DOHH2 (cell line): ENCODE data around the gene P3H1.
A peak's percentile ranks its signal among the peaks of the same experiment; 100 is the strongest.

Experiments
- H3F3A ChIP-seq: fragments of 200-600 bp; sonication (generic), shearing (Covaris generic); 2 replicates; pipeline ENCODE4 v1.6.0; 2016; ENCODE audit warnings: antibody characterized with exemption, mild to moderate bottlenecking; ENCODE audit not compliant: control insufficient read depth, insufficient read depth
- H3K27ac ChIP-seq: fragments of 200-600 bp; sonication (generic); 2 replicates; pipeline ENCODE4 v1.5.1; 2014; ENCODE audit warnings: low read depth, mild to moderate bottlenecking, low read length, moderate library complexity
- H3K27me3 ChIP-seq: fragments of 200-600 bp; sonication (generic); 2 replicates; pipeline ENCODE4 v1.6.1; 2014; ENCODE audit warnings: mild to moderate bottlenecking, low read length, mixed read lengths; ENCODE audit not compliant: control insufficient read depth
- H3K36me3 ChIP-seq: fragments of 200-600 bp; sonication (generic); 2 replicates; pipeline ENCODE4 v1.6.1; 2014; ENCODE audit warnings: mild to moderate bottlenecking, low read length, moderate library complexity, mixed read lengths; ENCODE audit not compliant: control insufficient read depth
- H3K4me1 ChIP-seq: fragments of 200-600 bp; sonication (generic); 2 replicates; pipeline ENCODE4 v1.6.1; 2014; ENCODE audit warnings: mild to moderate bottlenecking, low read length, mixed read lengths; ENCODE audit not compliant: control insufficient read depth
- H3K4me2 ChIP-seq: fragments of 200-600 bp; sonication (generic); 2 replicates; pipeline ENCODE4 v1.6.0; 2014; ENCODE audit warnings: mild to moderate bottlenecking, low read length, moderate library complexity
- H3K4me3 ChIP-seq: fragments of 200-600 bp; sonication (generic); 2 replicates; pipeline ENCODE4 v1.5.1; 2014; ENCODE audit warnings: mild to moderate bottlenecking, low read length, mixed read lengths
- H3K79me2 ChIP-seq: fragments of 200-600 bp; sonication (generic); 2 replicates; pipeline ENCODE4 v1.6.1; 2014; ENCODE audit warnings: mild to moderate bottlenecking, low read length, mixed read lengths; ENCODE audit not compliant: control insufficient read depth
- H3K9me2 ChIP-seq: fragments of 200-600 bp; sonication (generic); replicated peaks from 2 replicates; pipeline ENCODE4 v1.6.1; 2014; ENCODE audit warnings: mild to moderate bottlenecking, low read length, mixed read lengths; ENCODE audit not compliant: control insufficient read depth
- H3K9me3 ChIP-seq: fragments of 200-600 bp; sonication (generic); 2 replicates; pipeline ENCODE4 v1.6.1; 2014; ENCODE audit warnings: antibody characterized with exemption, low read length, mixed read lengths; ENCODE audit not compliant: control insufficient read depth, insufficient read depth
- H4K20me1 ChIP-seq: fragments of 200-600 bp; sonication (generic); 2 replicates; pipeline ENCODE4 v1.6.0; 2014; ENCODE audit warnings: low read depth, mild to moderate bottlenecking, antibody characterized with exemption, low read length, moderate library complexity; ENCODE audit not compliant: control insufficient read depth, insufficient read depth
- CTCF ChIP-seq: fragments of 200-600 bp; sonication (generic); IDR thresholded peaks from one replicate; pipeline ENCODE4 v1.5.1; 2014; ENCODE audit warnings: antibody characterized with exemption, mild to moderate bottlenecking, low read depth, low read length; ENCODE audit not compliant: poor library complexity, severe bottlenecking
- EZH2phosphoT487 ChIP-seq: fragments of 200-600 bp; sonication (generic); IDR thresholded peaks from 2 replicates; pipeline ENCODE4 v1.6.1; 2017; ENCODE audit warnings: borderline replicate concordance, mild to moderate bottlenecking, antibody characterized with exemption, low read length, moderate library complexity, mixed read lengths

Gene P3H1

GRCh38 chr1:42780176-42780575 lies 13.3 kb upstream of the P3H1 start:
- no peaks in the 10 kb centered on the region for H3K9me3 ChIP-seq
- no peaks in the 10 kb centered on the region for H3K79me2 ChIP-seq
- peaks cover 49% of the 10 kb centered on the region for H3K36me3 ChIP-seq
- no peaks in the 10 kb centered on the region for H3K9me2 ChIP-seq
- TF ChIP-seq EZH2phosphoT487 (no peak), CTCF (no peak)
- H3K27ac ChIP-seq = no peak overlapping the region
- H3F3A ChIP-seq = no peaks in the 10 kb centered on the region
- no peaks in the 10 kb centered on the region for H3K27me3 ChIP-seq
- H3K4me2 ChIP-seq = no peak overlapping the region
- H4K20me1 ChIP-seq = no peaks in the 10 kb centered on the region
- no peaks in the 10 kb centered on the region for H3K4me1 ChIP-seq
- H3K4me3 ChIP-seq = no peak overlapping the region

GRCh38 chr1:42779725-42780124 lies 12.9 kb upstream of the P3H1 start:
- Histone ChIP-seq H3K9me3 (no peaks in the 10 kb centered on the region), H3K4me1 (no peaks in the 10 kb centered on the region), H3K9me2 (no peaks in the 10 kb centered on the region), H3K36me3 (peaks cover 54% of the 10 kb centered on the region), H3K79me2 (no peaks in the 10 kb centered on the region), H3K27me3 (no peaks in the 10 kb centered on the region), H3K27ac (no peak overlapping the region), H3K4me3 (no peak overlapping the region), H3K4me2 (no peak overlapping the region), H3F3A (no peaks in the 10 kb centered on the region), H4K20me1 (no peaks in the 10 kb centered on the region)
- TF ChIP-seq CTCF (no peak), EZH2phosphoT487 (no peak)

- no peak for TF ChIP-seq EZH2phosphoT487
- TF ChIP-seq CTCF = peak; percentile 83
- Histone ChIP-seq H3K9me3 (no peaks in the 10 kb centered on the region), H4K20me1 (no peaks in the 10 kb centered on the region), H3K36me3 (peaks cover 64% of the 10 kb centered on the region), H3K4me1 (no peaks in the 10 kb centered on the region), H3K4me3 (no peak overlapping the region), H3F3A (no peaks in the 10 kb centered on the region), H3K27ac (no peak overlapping the region), H3K79me2 (0 out of 2 replicates have a peak, but pooled peaks cover 3% of the 10 kb centered on the region), H3K9me2 (no peaks in the 10 kb centered on the region), H3K4me2 (no peak overlapping the region), H3K27me3 (no peaks in the 10 kb centered on the region)
Observed at GRCh38 chr1:42777852-42778251, 11.0 kb upstream of the P3H1 start.

- Histone ChIP-seq H4K20me1 (no peaks in the 10 kb centered on the region), H3K4me3 (no peak overlapping the region), H3K36me3 (peaks cover 66% of the 10 kb centered on the region), H3K79me2 (peaks cover 13% of the 10 kb centered on the region), H3K27me3 (no peaks in the 10 kb centered on the region), H3K9me2 (no peaks in the 10 kb centered on the region), H3K27ac (no peak overlapping the region), H3K4me2 (no peak overlapping the region), H3F3A (no peaks in the 10 kb centered on the region), H3K9me3 (no peaks in the 10 kb centered on the region), H3K4me1 (no peaks in the 10 kb centered on the region)
- no peak for TF ChIP-seq CTCF
- TF ChIP-seq EZH2phosphoT487 = no peak
Observed at GRCh38 chr1:42776502-42776901, 9.7 kb upstream of the P3H1 start.
